HepG2 (cell line): ENCODE results near the gene BPIFA1. TPM values are rescaled to one million over a fixed set of nuclear protein-coding genes. Genes with fewer than 3 reads are reported as not detected.

Experiments used
- ATAD3A ChIP-seq: sonication (generic); formaldehyde crosslinking; IDR thresholded peaks from 2 replicates; pipeline ENCODE4 v1.4.0; 2020; ENCODE audit warnings: missing genetic modification reagents
- CREB3 ChIP-seq: sonication (generic); formaldehyde crosslinking; IDR thresholded peaks from 2 replicates; pipeline ENCODE4 v1.5.0; 2020; ENCODE audit warnings: missing genetic modification reagents
- DRAP1 ChIP-seq: IDR thresholded peaks from 2 replicates; pipeline ENCODE4 v1.6.1; 2016; ENCODE audit warnings: missing genetic modification reagents, missing compliant biosample characterization
- HNF4G ChIP-seq, 2 experiments: sonication (generic) in 1 of 2; formaldehyde crosslinking in 1 of 2; IDR thresholded peaks; 2 replicates each; pipeline versions ENCODE4 v1.4.0 to v1.6.1; 2011 to 2020; ENCODE audit warnings: borderline replicate concordance in 2 of 2, low read depth in 2 of 2, mild to moderate bottlenecking in 2 of 2, low read length in 1 of 2, missing genetic modification reagents in 1 of 2, moderate library complexity in 1 of 2
- KDM2A ChIP-seq: sonication (generic); formaldehyde crosslinking; IDR thresholded peaks from 2 replicates; pipeline ENCODE4 v1.4.0; 2020; ENCODE audit warnings: low read depth, missing genetic modification reagents, borderline replicate concordance
- RXRB ChIP-seq: IDR thresholded peaks from 2 replicates; pipeline ENCODE4 v1.6.1; 2016; ENCODE audit warnings: borderline replicate concordance, missing genetic modification reagents, missing compliant biosample characterization
- SP2 ChIP-seq: sonication (generic); formaldehyde crosslinking; IDR thresholded peaks from 2 replicates; pipeline ENCODE4 v1.5.1; 2020; ENCODE audit warnings: mild to moderate bottlenecking, missing genetic modification reagents
- WIZ ChIP-seq: sonication (generic); formaldehyde crosslinking; IDR thresholded peaks from 2 replicates; pipeline ENCODE4 v1.5.1; 2020; ENCODE audit warnings: mild to moderate bottlenecking, missing genetic modification reagents
- ZNF451 ChIP-seq: sonication (generic); formaldehyde crosslinking; IDR thresholded peaks from 2 replicates; pipeline ENCODE4 v1.5.0; 2020; ENCODE audit warnings: mild to moderate bottlenecking, missing genetic modification reagents
- ZNF468 ChIP-seq: sonication (generic); formaldehyde crosslinking; IDR thresholded peaks from 2 replicates; pipeline ENCODE4 v1.8.0; 2022; ENCODE audit warnings: mild to moderate bottlenecking, moderate library complexity, missing genetic modification reagents
- ZNF770 ChIP-seq: sonication (generic); formaldehyde crosslinking; IDR thresholded peaks from 2 replicates; pipeline ENCODE4 v1.5.0; 2020; ENCODE audit warnings: mild to moderate bottlenecking, missing genetic modification reagents
- polyA plus RNA-seq, 8 experiments: library from polyadenylated mRNA; depleted of rRNA in 3 of 8; stranded (reverse) in 7 of 8; unstranded in 1 of 8; fragments of >200 nt; fragmentation: Illumina TruSeq in 4 of 8; extraction: Trizol in 4 of 8; gene quantifications; 2 replicates each; pipeline versions ENCODE4 v1.2.1 to v1.2.3, GENCODE V29; 2011 to 2016; ENCODE audit warnings: low read depth in 4 of 8, missing spikeins in 1 of 8, mixed read lengths in 1 of 8; ENCODE audit not compliant: insufficient read depth in 1 of 8
- total RNA-seq, 5 experiments: library from RNA; depleted of rRNA; stranded (reverse); fragments of >200 nt; fragmentation: Illumina TruSeq; extraction: Trizol; gene quantifications; 2 replicates each; pipeline ENCODE4 v1.2.3, GENCODE V29; 2016; ENCODE audit warnings: low read depth in 1 of 5
- TF ChIP-seq, protein P1 (sequence below): sonication (generic); formaldehyde crosslinking; IDR thresholded peaks from 2 replicates; pipeline ENCODE4 v1.4.0; 2020; ENCODE audit warnings: missing genetic modification reagents, borderline replicate concordance
- TF ChIP-seq, protein P2 (sequence below): sonication (generic); formaldehyde crosslinking; IDR thresholded peaks from 2 replicates; pipeline ENCODE4 v1.4.0; 2020; ENCODE audit warnings: mild to moderate bottlenecking, low read depth, missing genetic modification reagents
- TF ChIP-seq, protein P3 (sequence below): IDR thresholded peaks from 2 replicates; pipeline ENCODE4 v1.6.1; 2018; ENCODE audit warnings: missing genetic modification reagents, mild to moderate bottlenecking, missing compliant biosample characterization
- TF ChIP-seq, protein P4 (sequence below): sonication (generic); formaldehyde crosslinking; IDR thresholded peaks from 2 replicates; pipeline ENCODE4 v1.8.0; 2022; ENCODE audit warnings: mild to moderate bottlenecking, missing genetic modification reagents; ENCODE audit not compliant: insufficient replicate concordance

BPIFA1 gene
- total and polyA plus RNA-seq, 2 of the 13 experiments (the other 11 are each of a cell fraction or from before 2014, with no cell fraction given): not detected

GRCh38 chr20:33276303-33277113 lies 40.7 kb downstream of the BPIFA1 start (continued):
- TF ChIP-seq, protein P1, sequence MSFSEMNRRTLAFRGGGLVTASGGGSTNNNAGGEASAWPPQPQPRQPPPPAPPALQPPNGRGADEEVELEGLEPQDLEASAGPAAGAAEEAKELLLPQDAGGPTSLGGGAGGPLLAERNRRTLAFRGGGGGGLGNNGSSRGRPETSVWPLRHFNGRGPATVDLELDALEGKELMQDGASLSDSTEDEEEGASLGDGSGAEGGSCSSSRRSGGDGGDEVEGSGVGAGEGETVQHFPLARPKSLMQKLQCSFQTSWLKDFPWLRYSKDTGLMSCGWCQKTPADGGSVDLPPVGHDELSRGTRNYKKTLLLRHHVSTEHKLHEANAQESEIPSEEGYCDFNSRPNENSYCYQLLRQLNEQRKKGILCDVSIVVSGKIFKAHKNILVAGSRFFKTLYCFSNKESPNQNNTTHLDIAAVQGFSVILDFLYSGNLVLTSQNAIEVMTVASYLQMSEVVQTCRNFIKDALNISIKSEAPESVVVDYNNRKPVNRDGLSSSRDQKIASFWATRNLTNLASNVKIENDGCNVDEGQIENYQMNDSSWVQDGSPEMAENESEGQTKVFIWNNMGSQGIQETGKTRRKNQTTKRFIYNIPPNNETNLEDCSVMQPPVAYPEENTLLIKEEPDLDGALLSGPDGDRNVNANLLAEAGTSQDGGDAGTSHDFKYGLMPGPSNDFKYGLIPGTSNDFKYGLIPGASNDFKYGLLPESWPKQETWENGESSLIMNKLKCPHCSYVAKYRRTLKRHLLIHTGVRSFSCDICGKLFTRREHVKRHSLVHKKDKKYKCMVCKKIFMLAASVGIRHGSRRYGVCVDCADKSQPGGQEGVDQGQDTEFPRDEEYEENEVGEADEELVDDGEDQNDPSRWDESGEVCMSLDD (CRISPR knock-in tag): no peak
- TF ChIP-seq CREB3 (no peak), ATAD3A (CRISPR knock-in tag) (no peak), KDM2A (CRISPR knock-in tag) (peak; percentile 37; the same call in 1 of the 2 replicates), DRAP1 (CRISPR knock-in tag) (peak; percentile 43; the same call in 1 of the 2 replicates), ZNF451 (peak; percentile 63; the same call in 1 of the 2 replicates), WIZ (CRISPR knock-in tag) (no peak), ZNF770 (CRISPR knock-in tag) (no peak), HNF4G (IDR thresholded peaks at IDR 0.05; ENCODE audit: borderline replicate concordance, low read depth, low read length) (no peak), HNF4G (CRISPR knock-in tag; IDR thresholded peaks at IDR 0.05; ENCODE audit: borderline replicate concordance, low read depth) (no peak), RXRB (CRISPR knock-in tag) (0 out of 2 replicates have a peak, but pooled peaks have one; percentile 47), ZNF468 (CRISPR knock-in tag) (no peak), SP2 (no peak)
- TF ChIP-seq, protein P2, sequence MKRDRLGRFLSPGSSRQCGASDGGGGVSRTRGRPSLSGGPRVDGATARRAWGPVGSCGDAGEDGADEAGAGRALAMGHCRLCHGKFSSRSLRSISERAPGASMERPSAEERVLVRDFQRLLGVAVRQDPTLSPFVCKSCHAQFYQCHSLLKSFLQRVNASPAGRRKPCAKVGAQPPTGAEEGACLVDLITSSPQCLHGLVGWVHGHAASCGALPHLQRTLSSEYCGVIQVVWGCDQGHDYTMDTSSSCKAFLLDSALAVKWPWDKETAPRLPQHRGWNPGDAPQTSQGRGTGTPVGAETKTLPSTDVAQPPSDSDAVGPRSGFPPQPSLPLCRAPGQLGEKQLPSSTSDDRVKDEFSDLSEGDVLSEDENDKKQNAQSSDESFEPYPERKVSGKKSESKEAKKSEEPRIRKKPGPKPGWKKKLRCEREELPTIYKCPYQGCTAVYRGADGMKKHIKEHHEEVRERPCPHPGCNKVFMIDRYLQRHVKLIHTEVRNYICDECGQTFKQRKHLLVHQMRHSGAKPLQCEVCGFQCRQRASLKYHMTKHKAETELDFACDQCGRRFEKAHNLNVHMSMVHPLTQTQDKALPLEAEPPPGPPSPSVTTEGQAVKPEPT (CRISPR knock-in tag): no peak
- TF ChIP-seq, protein P3, sequence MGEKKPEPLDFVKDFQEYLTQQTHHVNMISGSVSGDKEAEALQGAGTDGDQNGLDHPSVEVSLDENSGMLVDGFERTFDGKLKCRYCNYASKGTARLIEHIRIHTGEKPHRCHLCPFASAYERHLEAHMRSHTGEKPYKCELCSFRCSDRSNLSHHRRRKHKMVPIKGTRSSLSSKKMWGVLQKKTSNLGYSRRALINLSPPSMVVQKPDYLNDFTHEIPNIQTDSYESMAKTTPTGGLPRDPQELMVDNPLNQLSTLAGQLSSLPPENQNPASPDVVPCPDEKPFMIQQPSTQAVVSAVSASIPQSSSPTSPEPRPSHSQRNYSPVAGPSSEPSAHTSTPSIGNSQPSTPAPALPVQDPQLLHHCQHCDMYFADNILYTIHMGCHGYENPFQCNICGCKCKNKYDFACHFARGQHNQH (CRISPR knock-in tag): peak; percentile 54; the same call in 1 of the 2 replicates
- TF ChIP-seq, protein P4, sequence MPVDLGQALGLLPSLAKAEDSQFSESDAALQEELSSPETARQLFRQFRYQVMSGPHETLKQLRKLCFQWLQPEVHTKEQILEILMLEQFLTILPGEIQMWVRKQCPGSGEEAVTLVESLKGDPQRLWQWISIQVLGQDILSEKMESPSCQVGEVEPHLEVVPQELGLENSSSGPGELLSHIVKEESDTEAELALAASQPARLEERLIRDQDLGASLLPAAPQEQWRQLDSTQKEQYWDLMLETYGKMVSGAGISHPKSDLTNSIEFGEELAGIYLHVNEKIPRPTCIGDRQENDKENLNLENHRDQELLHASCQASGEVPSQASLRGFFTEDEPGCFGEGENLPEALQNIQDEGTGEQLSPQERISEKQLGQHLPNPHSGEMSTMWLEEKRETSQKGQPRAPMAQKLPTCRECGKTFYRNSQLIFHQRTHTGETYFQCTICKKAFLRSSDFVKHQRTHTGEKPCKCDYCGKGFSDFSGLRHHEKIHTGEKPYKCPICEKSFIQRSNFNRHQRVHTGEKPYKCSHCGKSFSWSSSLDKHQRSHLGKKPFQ (CRISPR knock-in tag): no peak
